Prostate gland (tissue), 2 donors: Measurements from ENCODE around the gene SCAPER. TPM values are rescaled to one million over a fixed set of nuclear protein-coding genes. Genes with fewer than 3 reads are reported as not detected.
A peak's percentile ranks its signal among the peaks of the same experiment; 100 is the strongest.
"Not testable (repeated sequence)": the region's sequence is repeated elsewhere in the genome, so short reads cannot be mapped to it uniquely, and the experiment has no call there.

Source experiments
- DNase-seq: peaks from one replicate; pipeline ENCODE4 v3.0.0-alpha.2; 2019; ENCODE audit warnings: low spot score
- H3K27ac ChIP-seq, 2 donors: fragments of 200-600 bp; sonication (generic); 2 replicates each; pipeline ENCODE4 v1.5.1; 2017 to 2019
- H3K27me3 ChIP-seq: fragments of 200-600 bp; sonication (generic); replicated peaks from 2 replicates; pipeline ENCODE4 v1.5.1; 2019; ENCODE audit not compliant: insufficient read depth
- H3K36me3 ChIP-seq, 2 donors: fragments of 200-600 bp; sonication (generic); 1 replicate in 1 of 2; 2 replicates in 1 of 2; pipeline versions ENCODE4 v1.5.1 to v1.8.1; 2017 to 2019
- H3K4me1 ChIP-seq: fragments of 200-600 bp; sonication (generic); replicated peaks from 2 replicates; pipeline ENCODE4 v1.5.1; 2019
- H3K4me3 ChIP-seq, 2 donors: fragments of 200-600 bp; sonication (generic); 2 replicates each; pipeline ENCODE4 v1.5.1; 2017 to 2019
- H3K9me3 ChIP-seq: fragments of 200-600 bp; sonication (generic); 2 replicates; pipeline ENCODE4 v1.5.1; 2017
- CTCF ChIP-seq, 4 experiments: fragments of 200-600 bp in 2 of 4; fragments of 450-650 bp in 2 of 4; sonication (generic) in 2 of 4; IDR thresholded peaks; 1 replicate in 3 of 4; 2 replicates in 1 of 4; pipeline ENCODE4 v1.5.1; 2016 to 2019; ENCODE audit warnings: antibody characterized with exemption in 4 of 4, mild to moderate bottlenecking in 2 of 4, moderate library complexity in 2 of 4
- POLR2A ChIP-seq: fragments of 450-650 bp; IDR thresholded peaks from one replicate; pipeline ENCODE4 v1.6.1; 2016; ENCODE audit warnings: antibody characterized with exemption, mild to moderate bottlenecking
- POLR2AphosphoS5 ChIP-seq: sonication (generic); formaldehyde crosslinking; IDR thresholded peaks from one replicate; pipeline ENCODE4 v1.6.1; 2017; ENCODE audit warnings: antibody characterized with exemption
- WGBS: methylation state at CpG from one replicate; pipeline ENCODE4 v1.1.5; 2018; 5-methylcytosine and 5-hydroxymethylcytosine counted together
- intact Hi-C: fragments of 100-400 bp; cut with DNase I; formaldehyde crosslinking; loops from one replicate; pipeline ENCODE4 v1.14.2; 2022
- total RNA-seq, 2 donors: library from RNA; depleted of rRNA; stranded (reverse); fragments of >200 nt; gene quantifications; one replicate each; pipeline ENCODE4 v1.1.0, GENCODE V29; 2016

Gene SCAPER
- total RNA-seq, 2 donors from 2014 or later = 19.1 to 38.9 TPM

GRCh38 chr15:76320012-76320411 is 585.1 kb downstream of the SCAPER start:
- no peak overlapping the region for H3K27ac ChIP-seq
- H3K9me3 ChIP-seq = no peaks in the 10 kb centered on the region
- H3K4me1 ChIP-seq = no peaks in the 10 kb centered on the region
- no peak overlapping the region for H3K4me3 ChIP-seq
- H3K27me3 ChIP-seq = no peaks in the 10 kb centered on the region
- no peak for DNase-seq
- TF ChIP-seq CTCF (IDR thresholded peaks at IDR 0.05) (no peak), POLR2AphosphoS5 (no peak), POLR2A (no peak)
- H3K36me3 ChIP-seq = no peaks in the 10 kb centered on the region
- 86% methylated on average over 6 of the region's 6 CpGs for WGBS
- intact Hi-C loops = no loop called here

GRCh38 chr15:76313731-76314130 is 591.4 kb downstream of the SCAPER start:
- no peak overlapping the region for H3K4me3 ChIP-seq
- intact Hi-C loops = loop anchor here (10.0 kb wide), 1 partner anchor 119 kb away; no protein-coding TSS in a partner anchor
- no peak overlapping the region for H3K27ac ChIP-seq
- no peak for DNase-seq
- no peaks in the 10 kb centered on the region for H3K4me1 ChIP-seq
- TF ChIP-seq POLR2A (no peak), POLR2AphosphoS5 (no peak), CTCF (IDR thresholded peaks at IDR 0.05) (no peak)
- no peaks in the 10 kb centered on the region for H3K9me3 ChIP-seq
- WGBS = 62% methylated on average over 5 of the region's 5 CpGs
- no peaks in the 10 kb centered on the region for H3K36me3 ChIP-seq
- no peaks in the 10 kb centered on the region for H3K27me3 ChIP-seq

- not testable (repeated sequence) for DNase-seq, H3K4me1 ChIP-seq, H3K27me3 ChIP-seq, H3K27ac ChIP-seq, H3K36me3 ChIP-seq, H3K4me3 ChIP-seq, H3K9me3 ChIP-seq
- intact Hi-C loops = loop anchor here (10.0 kb wide), 1 partner anchor 118 kb away; no protein-coding TSS in a partner anchor
- WGBS = 90% methylated on average over 4 of the region's 4 CpGs
These were observed 592.0 kb downstream of the SCAPER start for GRCh38 chr15:76313175-76313567.

GRCh38 chr15:76312540-76313174 is 592.5 kb downstream of the SCAPER start:
- no peak for TF ChIP-seq POLR2AphosphoS5
- TF ChIP-seq POLR2A = no peak
- no peak for TF ChIP-seq CTCF (IDR thresholded peaks at IDR 0.05)
- intact Hi-C loops = loop anchor here (10.0 kb wide), 1 partner anchor 118 kb away; no protein-coding TSS in a partner anchor
- no peaks in the 10 kb centered on the region for H3K36me3 ChIP-seq
- no peaks in the 10 kb centered on the region for H3K4me1 ChIP-seq
- no peak overlapping the region for H3K27ac ChIP-seq
- H3K9me3 ChIP-seq = no peaks in the 10 kb centered on the region
- H3K4me3 ChIP-seq = no peak overlapping the region
- 77% methylated on average over 7 of the region's 7 CpGs for WGBS
- no peak for DNase-seq
- no peaks in the 10 kb centered on the region for H3K27me3 ChIP-seq

GRCh38 chr15:76311100-76311953 is 593.8 kb downstream of the SCAPER start, which contains the start of gene ETFA:
Gene ETFA, minus strand, starts transcription at chr15:76311469. Its CDS starts 81 bp downstream, at chr15:76311388.
- intact Hi-C loops = loop anchor here (10.0 kb wide), 1 partner anchor 117 kb away; no protein-coding TSS in a partner anchor
- Histone ChIP-seq H3K27ac (peak within 1 kb of the TSS; percentile 72 to 79), H3K9me3 (no peaks in the 10 kb centered on the region), H3K27me3 (no peaks in the 10 kb centered on the region), H3K36me3 (no peaks in the 10 kb centered on the region), H3K4me3 (peak within 1 kb of the TSS; percentile 60 to 70), H3K4me1 (no peaks in the 10 kb centered on the region)
- peak; percentile 94 for DNase-seq
- peak; percentile 96 for TF ChIP-seq POLR2A
- peak; percentile 94 for TF ChIP-seq POLR2AphosphoS5
- peak in 1 of 4 experiments; percentile 13 for TF ChIP-seq CTCF (IDR thresholded peaks at IDR 0.05)
- 1% methylated on average over 11 of the region's 60 CpGs for WGBS
